K562 (cell line): ENCODE data around the gene INPP4B. TPM values are rescaled to one million over a fixed set of nuclear protein-coding genes. Genes with fewer than 3 reads are reported as not detected.

Source experiments
- AFF4 ChIP-seq: sonication (generic); formaldehyde crosslinking; IDR thresholded peaks from 2 replicates; pipeline ENCODE4 v1.8.0; 2023; ENCODE audit warnings: mild to moderate bottlenecking, missing genetic modification reagents
- CHD1 ChIP-seq: fragments of 200-600 bp; sonication (generic); IDR thresholded peaks from one replicate; pipeline ENCODE4 v1.6.1; 2012; ENCODE audit warnings: mild to moderate bottlenecking, moderate library complexity, low read length, inconsistent platforms
- MTA3 ChIP-seq: fragments of 450-650 bp; formaldehyde crosslinking; IDR thresholded peaks from 2 replicates; pipeline ENCODE4 v1.6.1; 2017; ENCODE audit warnings: mild to moderate bottlenecking, borderline replicate concordance
- PRMT5 ChIP-seq: sonication (generic); formaldehyde crosslinking; IDR thresholded peaks from 2 replicates; pipeline ENCODE4 v1.5.0; 2020; ENCODE audit warnings: missing genetic modification reagents
- SNIP1 ChIP-seq: fragments of 450-650 bp; IDR thresholded peaks from 2 replicates; pipeline ENCODE4 v1.7.1; 2017; ENCODE audit warnings: low read depth, mild to moderate bottlenecking
- STAT6 ChIP-seq: sonication (generic); formaldehyde crosslinking; IDR thresholded peaks from 2 replicates; pipeline ENCODE4 v1.8.1; 2023; ENCODE audit warnings: mild to moderate bottlenecking, missing genetic modification reagents
- ZBED1 ChIP-seq: IDR thresholded peaks from 2 replicates; pipeline ENCODE4 v1.6.1; 2014
- ZNF217 ChIP-seq: sonication (generic); formaldehyde crosslinking; IDR thresholded peaks from 2 replicates; pipeline ENCODE4 v1.8.0; 2022; ENCODE audit warnings: mild to moderate bottlenecking, missing genetic modification reagents
- ZNF766 ChIP-seq: fragments of 200-800 bp; sonication (Bioruptor generic); conservative IDR thresholded peaks from 2 replicates; pipeline ENCODE4 v1.6.1; 2016; ENCODE audit warnings: missing genetic modification characterization, missing compliant biosample characterization
- polyA plus RNA-seq, 8 experiments: library from polyadenylated mRNA; depleted of rRNA in 4 of 8; stranded (reverse) in 5 of 8; unstranded in 3 of 8; fragments of >200 nt; fragmentation: Nextera tagmentation in 2 of 8; fragmentation: Illumina TruSeq in 1 of 8; extraction: Ambion mirVana in 2 of 8; extraction: Trizol in 1 of 8; gene quantifications; 2 replicates each; pipeline versions ENCODE4 v1.2.1 to v1.2.3, GENCODE V29; 2011 to 2014; ENCODE audit warnings: inconsistent platforms in 1 of 8, missing spikeins in 1 of 8
- total RNA-seq, 7 experiments: library from RNA; depleted of rRNA in 6 of 7; stranded (reverse); fragments of >200 nt in 6 of 7; fragmentation: Illumina TruSeq in 2 of 7; extraction: Trizol in 2 of 7; gene quantifications; 2 replicates each; pipeline versions ENCODE4 v1.2.1 to v1.2.3, GENCODE V29; 2011 to 2021; ENCODE audit warnings: low replicate concordance in 1 of 7

INPP4B gene
- total and polyA plus RNA-seq, 9 of the 15 experiments (the other 6 are each of a cell fraction or from before 2014, with no cell fraction given) = 0.04 to 0.11 TPM; not detected in 7

GRCh38 chr4:142405695-142406498 lies 440.2 kb downstream of the INPP4B start (continued):
- TF ChIP-seq STAT6 (CRISPR knock-in tag) (no peak), CHD1 (no peak), SNIP1 (no peak), PRMT5 (CRISPR knock-in tag) (no peak), AFF4 (CRISPR knock-in tag) (no peak), MTA3 (no peak), ZBED1 (no peak), ZNF217 (CRISPR knock-in tag) (no peak), ZNF766 (CRISPR knock-in tag) (no peak)
